Measurements from ENCODE around the gene ASCC2.

ASCC2 gene

DNA sequence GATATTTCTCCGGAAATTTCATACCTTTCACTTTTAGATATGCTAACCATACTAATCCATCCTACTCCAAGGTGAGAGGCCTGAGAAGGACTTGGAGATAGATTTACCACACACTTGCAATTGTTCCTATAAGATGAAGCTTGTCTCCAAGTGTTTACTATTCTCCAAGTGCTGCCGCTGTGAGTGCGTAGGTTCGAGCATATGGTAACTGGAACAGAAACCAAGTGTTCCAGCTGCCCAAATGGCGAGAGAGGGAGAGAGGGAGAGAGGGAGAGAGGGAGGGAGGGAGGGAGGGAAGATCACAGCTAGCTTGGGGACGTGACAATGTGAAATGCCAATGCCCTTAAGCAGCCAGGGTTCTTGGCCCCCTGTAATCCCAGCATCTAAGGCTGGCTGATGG is 21.5 kb downstream of the ASCC2 start:
- DNase-seq = no peak

DNA sequence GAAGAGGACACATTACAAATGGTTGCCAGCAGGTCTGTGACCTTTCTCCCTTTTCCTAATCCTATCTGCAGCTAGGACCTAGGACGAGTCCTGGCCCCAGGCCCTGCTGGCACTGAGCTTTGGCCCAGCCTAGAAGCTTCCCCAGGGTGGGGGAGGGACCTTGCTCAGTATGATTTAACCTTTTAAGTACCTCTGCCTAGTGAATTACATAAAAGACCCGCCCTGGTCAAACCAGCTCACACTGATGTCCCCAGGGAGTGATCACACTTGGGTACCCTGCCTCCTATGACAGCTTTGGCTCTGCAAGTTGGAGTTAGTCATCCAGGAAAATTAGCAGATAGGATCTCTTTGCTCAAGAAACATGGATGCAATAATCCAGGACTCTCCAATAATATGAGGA is 21.9 kb downstream of the ASCC2 start:
- no peak for DNase-seq

DNA sequence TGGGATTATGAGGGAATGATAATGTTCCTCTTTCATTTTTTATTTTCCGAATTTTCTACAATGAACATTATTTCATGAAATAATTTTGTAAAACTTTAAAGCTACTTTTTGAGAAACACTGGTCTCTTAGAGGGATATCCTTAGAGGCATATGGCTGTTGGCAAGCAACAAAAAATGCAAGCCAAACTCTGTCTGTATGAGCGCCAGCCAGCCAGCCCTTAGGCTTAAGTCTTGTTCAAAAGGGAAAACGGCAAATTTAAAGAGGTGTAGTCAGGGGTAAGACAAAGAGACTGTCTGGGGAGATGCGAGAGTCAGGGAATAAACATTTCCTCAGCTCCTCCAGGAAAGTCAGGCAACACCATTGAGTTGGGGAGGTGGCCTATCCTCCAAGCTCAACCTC is 22.5 kb downstream of the ASCC2 start:
- DNase-seq = no peak

GRCh38 chr22:29814003-29814402 is 24.1 kb downstream of the ASCC2 start:
- DNase-seq = no peak

- no peak for DNase-seq
These were observed 24.5 kb downstream of the ASCC2 start for GRCh38 chr22:29813563-29813962.

DNA sequence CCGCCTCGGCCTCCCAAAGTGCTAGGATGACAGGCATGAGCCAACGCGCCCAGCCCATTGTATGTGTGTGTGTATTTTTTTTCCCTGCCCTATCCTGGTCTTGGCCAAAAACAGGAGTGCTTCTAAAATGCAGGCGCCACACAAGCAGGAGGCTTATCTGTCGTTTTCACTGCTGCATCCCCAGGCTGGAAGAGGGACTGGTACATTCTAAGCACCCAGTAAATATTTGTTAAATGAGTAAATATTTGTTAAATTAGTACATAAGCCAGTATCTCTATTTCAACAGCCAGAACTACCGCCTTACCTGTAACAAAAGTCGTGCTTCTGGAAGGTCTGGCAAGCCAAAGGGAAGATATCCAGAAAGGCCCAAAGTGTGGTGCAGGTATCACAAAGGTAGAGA is 24.9 kb downstream of the ASCC2 start:
- no peak for DNase-seq

DNA sequence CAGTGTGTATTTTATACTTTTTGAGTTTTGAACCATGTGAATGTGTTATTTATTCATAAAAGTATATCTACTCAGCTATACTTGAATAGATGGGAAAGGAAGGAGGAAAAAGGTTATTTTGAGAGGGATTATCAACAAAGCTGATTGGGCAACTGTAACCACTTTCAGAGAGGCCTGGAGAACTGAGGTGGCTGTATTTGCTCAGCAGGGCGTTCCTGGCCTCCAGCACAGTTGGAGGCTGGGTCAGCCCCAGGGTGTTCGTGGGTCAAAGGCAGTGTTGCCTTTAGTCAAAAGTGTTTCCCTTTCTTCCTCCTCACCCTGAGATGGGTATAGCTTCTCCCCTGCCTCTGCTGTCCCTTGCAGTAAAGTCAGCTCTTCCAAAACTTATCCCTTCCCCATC is 26.7 kb downstream of the ASCC2 start:
- no peak for DNase-seq

DNA sequence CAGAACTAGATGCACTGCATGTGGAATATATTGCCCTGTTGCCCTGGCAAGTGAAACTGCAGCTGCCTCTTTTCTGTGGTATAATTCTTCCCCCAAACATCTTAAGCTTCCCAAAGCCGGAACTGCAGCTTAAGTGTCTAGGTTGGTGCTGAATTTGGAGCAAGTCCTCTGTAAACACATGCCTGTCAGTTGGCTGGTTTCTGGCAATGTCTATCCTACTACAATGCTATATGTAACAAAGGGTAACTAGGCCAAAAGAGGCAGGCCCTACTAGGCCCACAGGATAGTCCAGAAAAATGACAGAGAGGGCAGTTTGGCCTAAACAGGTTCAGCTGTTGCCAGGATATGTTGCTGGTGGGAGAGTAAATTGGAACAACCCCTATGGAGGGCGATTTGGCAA is 27.9 kb downstream of the ASCC2 start:
- DNase-seq = no peak

GRCh38 chr22:29806196-29806595 is 31.9 kb downstream of the ASCC2 start:
- no peak for DNase-seq

DNA sequence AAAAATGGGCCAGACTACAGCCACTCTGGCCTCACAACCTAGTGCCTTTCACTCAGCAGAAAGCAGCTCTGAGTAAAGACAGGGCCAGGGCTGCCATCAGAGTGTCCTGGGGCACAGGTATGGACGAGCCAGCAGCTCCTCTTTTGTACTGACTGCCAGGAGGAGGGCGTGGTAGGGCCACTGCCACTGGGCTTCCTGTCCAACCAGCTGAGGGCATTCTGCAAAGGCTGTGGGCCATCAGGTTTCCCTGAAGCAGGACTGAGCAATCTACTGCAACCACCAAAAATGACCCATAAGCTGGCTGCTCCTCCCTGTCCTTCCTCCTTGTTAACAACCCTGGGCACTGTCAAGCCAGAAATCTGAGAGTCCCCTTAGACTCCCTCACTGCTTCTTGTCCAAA is 33.1 kb downstream of the ASCC2 start:
- no peak for DNase-seq

GRCh38 chr22:29803190-29803589 is 34.9 kb downstream of the ASCC2 start:
- DNase-seq = no peak

GRCh38 chr22:29801796-29802195 is 36.3 kb downstream of the ASCC2 start:
- DNase-seq = no peak

- DNase-seq = no peak
These were observed 36.9 kb downstream of the ASCC2 start for GRCh38 chr22:29801153-29801552.

DNA sequence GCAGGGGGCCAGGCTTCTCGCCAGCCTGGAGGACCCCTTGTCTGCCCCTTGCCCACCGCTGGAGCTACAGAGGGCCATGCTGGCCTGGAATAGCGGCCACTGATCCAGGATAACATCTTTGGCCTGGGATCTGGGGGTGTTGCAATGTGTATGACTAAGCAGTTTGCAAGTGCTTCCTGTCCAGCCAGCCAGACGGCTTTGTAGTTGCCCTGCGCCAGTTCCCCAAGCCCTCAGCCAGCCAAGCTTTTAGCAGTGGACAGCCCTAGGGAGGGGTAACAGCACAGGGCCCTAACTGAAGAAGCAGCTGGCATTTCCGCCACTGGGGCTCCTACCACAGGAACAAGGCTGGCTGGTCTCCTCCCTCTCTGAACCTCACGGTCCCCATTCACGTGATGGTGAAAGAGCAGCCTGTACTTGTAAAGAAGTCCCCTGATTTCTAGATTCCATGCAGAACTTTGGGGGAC is 38.8 kb downstream of the ASCC2 start:
- peak; percentile 83 to 86 for DNase-seq

GRCh38 chr22:29798801-29799200 is 39.3 kb downstream of the ASCC2 start:
- DNase-seq = no peak

DNA sequence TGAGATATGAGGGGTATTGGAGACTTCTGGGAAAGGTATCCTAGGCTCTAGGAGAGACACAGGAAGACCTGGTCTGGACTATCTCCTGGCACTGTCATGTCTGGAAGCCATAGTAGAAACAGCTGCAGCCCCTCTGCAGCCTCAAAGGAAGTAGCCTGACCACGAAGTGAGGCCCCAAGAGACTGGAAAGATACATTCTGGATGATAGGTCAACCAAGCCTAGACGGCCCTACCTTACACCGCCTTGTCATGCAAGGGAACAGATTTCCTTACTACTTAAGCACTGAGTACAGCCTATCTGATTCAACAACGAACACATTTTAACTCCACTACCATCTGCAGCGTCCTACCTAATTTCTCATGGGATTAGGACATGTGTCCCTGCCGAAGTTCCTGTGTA is 39.8 kb downstream of the ASCC2 start:
- no peak for DNase-seq

- peak; percentile 55 to 69 for DNase-seq
These were observed 40.7 kb downstream of the ASCC2 start for GRCh38 chr22:29797351-29797750.

- DNase-seq = no peak
These were observed 42.4 kb downstream of the ASCC2 start for GRCh38 chr22:29795663-29796062.

DNA sequence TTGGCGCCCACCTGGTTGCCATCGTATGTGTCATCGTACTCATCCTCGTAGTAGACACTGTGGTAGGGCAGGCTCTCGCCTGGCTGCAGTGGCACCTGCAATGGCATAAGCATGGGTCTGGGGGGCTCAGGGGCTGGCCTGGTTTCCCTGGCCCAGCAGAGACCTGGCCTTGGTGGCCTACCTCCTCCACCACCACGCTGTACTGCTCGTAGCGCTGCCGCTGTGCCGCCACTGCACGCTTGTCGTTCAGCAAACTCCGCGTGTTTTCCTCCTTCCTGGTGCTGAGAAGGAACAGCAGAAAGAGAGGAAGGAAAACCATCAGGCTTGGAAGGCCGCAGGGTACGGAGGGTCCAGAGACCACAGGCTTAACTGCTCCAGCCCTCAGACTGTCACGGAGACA is 44.7 kb downstream of the ASCC2 start:
- no peak for DNase-seq

- DNase-seq = no peak
These were observed 48.0 kb downstream of the ASCC2 start for GRCh38 chr22:29790061-29790460.

GRCh38 chr22:29788339-29789279 is 49.5 kb downstream of the ASCC2 start:
- no peak for DNase-seq

DNA sequence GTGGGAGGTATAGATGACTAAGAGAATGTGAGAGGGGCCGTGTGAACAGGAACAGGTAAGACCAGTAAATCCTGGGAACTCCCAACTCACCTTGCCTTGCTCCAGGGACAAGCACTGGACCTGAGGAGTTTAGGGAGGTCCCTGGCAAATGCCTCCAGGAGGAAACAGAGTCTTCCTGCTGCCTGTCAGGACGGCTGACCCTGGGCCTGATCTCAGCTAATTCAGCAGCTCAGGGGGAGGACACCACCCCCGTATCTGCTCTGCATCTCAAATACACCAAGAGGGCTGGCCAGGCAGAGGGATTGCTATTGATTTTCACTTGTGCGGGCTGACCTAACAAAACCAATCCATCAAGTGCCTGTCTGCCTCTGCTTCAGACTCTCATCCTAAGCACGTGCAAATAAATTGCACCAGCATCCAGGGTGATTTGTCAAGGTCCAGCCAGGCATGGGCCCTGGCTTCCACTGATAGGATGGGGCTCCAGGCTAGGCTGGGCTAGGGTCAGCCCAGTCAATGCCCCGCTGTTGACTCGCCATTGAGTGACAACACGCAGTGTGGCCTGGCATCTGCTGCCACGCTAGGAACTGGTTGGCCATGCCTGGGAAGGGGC is 50.6 kb downstream of the ASCC2 start:
- no peak for DNase-seq

GRCh38 chr22:29786031-29786430 is 52.0 kb downstream of the ASCC2 start:
- DNase-seq = no peak
